IPS-NIHi7 (cell line): ENCODE data around the gene RBM20.

Experiments used
- DNase-seq: peaks from one replicate; pipeline ENCODE4 v3.0.0; 2012; ENCODE audit warnings: mixed read lengths; ENCODE audit errors: extremely low spot score

The RBM20 gene

GRCh38 chr10:110834629-110835301 lies 190.6 kb downstream of the RBM20 start:
- peak; percentile 67 for DNase-seq

- DNase-seq: no peak
Observed at GRCh38 chr10:110835841-110836240, 191.7 kb downstream of the RBM20 start.

DNA sequence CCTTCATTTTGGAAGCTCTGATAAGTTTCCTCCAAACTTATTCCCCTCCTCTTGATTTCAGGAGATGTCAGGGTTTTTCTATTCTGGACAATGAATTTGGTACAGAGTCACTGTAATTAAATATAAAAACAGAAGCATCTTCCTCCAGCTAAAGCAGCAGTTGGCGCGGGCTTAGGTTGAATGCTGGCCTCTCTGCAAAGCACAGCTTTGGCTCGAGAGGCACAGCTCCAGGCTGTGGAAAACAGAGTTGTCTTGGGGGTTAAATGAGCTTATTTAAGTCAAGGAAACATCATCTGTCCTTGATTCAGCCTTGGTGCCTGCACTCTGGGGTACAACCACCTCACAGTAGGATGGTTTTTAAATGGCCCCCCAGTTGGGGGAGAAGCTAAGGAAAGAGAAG lies 192.6 kb downstream of the RBM20 start:
- DNase-seq: no peak

GRCh38 chr10:110837418-110838171 lies 193.5 kb downstream of the RBM20 start:
- DNase-seq: no peak

DNA sequence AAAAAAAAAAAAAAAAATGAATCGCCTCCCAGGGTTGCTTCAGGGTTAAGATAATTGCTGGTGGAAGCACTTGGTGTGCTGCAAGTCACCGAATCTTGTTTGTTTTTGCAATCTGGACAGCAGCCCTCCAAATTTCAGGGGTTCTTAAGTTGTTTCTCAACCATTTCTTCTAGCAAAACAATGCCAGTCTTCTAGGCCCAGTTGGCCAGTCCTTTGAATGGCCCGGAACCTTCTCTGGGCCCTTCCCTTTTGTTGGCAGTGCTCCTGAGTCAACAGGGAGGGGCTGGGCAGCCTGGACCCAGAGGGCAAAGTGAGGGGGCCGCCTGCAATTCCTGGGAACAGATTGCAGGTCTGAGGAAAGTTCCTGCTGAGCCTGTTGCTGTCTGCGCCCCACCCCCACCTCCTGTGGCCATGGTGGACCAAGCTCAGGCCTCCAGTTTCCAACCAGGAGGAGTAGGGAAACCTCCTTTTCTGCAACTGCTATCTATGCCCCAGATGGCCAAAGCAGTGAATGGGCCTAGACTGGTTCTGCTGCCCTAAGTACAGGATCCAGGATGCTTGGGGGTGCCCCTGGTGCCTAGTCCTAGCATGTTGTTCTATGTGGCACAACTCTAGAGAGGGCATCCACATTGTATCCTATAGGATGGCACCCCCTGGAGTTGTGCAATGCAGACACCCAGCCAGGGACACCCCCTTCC lies 196.2 kb downstream of the RBM20 start:
- DNase-seq: no peak

DNA sequence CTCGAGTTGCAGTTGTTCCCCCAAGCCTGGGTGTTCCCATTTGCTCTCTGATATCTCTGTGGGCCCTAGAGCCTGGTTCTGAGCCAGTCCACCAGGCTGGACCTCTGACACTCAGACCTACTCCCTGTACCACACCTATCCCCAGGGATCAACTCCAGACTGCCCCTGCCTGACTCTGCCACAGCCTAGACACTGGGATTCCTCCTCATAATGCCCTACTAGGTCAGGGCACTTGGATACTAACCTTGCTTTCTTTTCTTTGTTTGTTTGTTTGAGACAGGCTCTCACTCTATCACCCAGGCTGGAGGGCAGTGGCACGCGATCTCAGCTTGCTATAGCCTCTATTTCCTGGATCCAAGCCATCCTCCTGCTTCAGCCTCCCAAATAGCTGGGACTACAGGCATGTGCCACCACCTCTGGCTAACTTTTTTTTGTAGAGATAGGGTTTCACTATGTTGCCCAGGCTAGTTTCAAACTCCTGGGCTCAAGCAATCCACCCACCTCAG lies 196.8 kb downstream of the RBM20 start:
- DNase-seq: no peak

- no peak for DNase-seq
Observed at GRCh38 chr10:110841767-110842267, 197.7 kb downstream of the RBM20 start.

DNA sequence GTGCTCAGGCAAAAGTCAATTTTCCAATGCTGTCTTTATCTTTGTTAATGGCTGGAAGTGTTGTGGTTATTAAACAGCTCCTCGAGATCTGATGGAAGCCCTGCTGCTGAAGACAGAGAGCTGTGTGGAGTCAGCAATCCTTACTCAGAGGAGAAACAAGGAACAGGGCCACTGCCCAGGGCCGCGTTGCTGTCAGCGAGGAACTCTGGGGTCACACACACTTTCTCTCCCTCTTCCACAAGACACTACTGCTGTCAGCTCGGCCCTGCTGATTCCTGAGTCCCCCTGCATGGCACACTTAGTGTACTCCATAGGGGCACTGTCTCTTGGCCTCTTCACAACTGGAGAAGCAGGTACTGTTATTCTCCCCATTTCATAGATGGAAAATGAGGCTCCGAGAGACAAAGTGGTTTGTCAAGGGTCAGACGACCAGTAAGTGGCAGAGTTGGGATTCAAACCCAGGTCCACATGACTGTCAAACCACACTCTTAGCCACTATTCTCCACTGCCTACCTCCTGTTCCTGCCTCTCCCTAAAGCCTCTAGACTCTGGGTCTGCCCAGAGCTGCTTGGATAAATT lies 198.3 kb downstream of the RBM20 start:
- no peak for DNase-seq

GRCh38 chr10:110843031-110843430 lies 198.9 kb downstream of the RBM20 start:
- no peak for DNase-seq

DNA sequence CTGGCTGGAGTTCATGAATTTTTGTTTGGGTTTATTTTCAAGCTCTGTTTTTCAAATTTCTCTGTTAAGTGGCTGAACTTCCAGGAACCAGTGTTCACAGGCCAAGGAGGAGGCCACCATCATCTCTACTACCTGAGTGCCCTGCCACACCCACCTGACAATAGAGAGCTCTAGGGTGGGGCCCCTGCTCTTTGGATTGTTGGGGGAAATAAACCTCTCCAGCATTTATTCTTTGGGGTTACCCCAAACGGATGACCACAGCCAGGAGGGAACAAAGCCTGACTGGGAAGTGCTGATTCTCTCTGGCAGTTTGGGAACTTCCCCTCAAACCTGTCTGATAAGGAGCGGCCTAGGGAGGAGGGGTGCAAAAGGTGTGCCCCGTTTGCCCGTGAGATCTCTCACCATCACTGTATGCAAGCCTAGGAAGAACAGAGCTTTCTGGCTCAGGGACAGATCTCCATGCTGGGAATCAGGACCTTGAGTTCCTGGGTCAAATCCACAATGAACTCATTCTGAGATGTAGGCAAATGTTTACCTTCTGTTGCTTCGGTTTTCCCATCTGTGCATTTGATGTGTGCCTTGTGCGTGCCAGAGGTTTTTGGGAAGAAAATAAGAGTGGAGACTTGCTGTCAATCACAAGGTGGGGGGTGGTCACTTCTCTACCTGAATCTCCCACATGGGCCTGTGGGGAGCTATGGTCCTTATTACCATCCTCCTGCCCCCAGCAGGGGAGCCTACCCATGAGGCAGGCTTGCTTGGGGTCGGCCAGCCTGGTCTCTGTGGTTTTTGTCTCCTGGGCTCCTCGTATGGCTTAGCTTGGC lies 199.9 kb downstream of the RBM20 start:
- DNase-seq: no peak

DNA sequence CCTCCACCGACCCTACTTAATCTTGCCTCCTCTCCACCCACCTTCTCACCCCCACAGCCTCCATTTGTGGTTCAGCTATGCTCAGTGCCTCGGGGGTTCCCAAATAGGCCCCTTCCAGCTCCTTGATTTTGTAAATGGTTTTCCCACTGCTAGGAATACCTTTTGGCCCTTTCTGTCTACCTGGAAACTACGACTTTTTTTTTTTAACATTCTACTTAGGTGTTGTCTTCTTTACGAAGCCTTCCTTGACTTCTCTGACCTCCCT lies 200.4 kb downstream of the RBM20 start:
- DNase-seq: no peak

- DNase-seq: no peak
Observed at GRCh38 chr10:110845192-110845755, 201.1 kb downstream of the RBM20 start.

- DNase-seq: no peak
Observed at GRCh38 chr10:110845756-110846620, 201.9 kb downstream of the RBM20 start.

- no peak for DNase-seq
Observed at GRCh38 chr10:110847374-110847773, 203.2 kb downstream of the RBM20 start.

DNA sequence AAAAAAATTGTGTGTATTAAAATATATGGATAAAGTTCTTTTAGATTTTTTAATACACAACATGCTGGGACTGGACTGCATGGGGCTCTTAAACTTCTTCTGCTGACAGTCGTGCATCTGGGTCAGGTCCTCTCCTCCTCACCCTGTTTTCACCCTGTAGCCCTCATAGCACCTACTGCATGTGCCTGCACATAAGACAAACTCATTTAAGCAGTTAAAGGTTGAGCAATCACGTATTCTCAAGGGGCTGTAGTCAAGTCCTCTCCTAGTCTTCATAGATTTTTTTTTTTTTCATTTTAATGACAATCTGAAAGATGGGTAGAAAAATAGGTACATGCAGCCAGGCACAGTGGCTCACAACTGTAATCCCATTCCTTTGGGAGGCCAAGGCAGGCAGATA lies 204.0 kb downstream of the RBM20 start:
- DNase-seq: no peak

DNA sequence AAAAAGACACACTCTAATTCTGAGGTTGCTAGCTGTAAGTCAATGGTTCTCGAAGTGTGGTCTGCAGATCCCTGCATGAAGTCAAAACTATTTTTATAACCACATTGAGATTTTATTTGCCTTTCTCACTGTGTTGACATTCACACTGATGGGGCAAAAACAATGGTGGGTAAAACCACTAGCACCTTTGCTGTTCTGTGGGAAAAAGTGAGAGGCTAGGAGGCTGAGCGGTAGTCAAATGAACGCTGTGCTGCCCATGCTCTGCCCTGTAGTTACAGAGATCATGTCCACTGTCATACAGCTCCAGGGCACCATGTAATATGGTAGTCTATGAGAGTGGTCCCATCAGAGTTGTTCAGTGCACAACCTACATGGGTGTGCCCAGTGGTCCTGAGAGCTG lies 206.0 kb downstream of the RBM20 start:
- no peak for DNase-seq

DNA sequence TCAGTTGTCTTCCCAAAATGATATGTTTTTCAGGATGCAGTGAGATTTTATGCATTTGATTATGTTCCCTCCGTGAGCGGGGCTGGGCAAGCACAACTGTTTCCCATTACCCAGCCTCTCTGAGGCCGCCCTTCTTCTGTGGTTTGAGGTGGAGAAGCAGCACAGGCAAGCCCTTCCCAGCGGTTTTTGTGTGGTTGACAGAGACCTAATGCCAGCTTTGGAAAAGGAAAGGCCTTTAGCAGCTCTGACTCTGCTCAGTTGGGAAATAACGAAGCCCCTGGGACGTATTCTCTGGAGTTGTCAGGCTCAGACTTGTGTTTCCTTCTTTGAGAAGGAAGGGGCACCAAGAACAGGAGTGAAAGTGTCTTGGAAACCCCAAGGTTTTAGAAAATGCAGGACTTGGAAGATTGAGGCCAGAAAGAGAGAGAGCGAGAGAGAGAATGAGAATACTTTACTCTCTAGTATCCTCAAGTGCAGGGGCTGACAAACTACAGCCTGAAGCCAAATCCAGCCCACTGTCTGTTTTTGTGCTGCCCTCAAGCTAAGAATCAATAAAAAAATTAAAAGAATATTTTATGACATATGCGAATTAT lies 207.0 kb downstream of the RBM20 start:
- DNase-seq: no peak

DNA sequence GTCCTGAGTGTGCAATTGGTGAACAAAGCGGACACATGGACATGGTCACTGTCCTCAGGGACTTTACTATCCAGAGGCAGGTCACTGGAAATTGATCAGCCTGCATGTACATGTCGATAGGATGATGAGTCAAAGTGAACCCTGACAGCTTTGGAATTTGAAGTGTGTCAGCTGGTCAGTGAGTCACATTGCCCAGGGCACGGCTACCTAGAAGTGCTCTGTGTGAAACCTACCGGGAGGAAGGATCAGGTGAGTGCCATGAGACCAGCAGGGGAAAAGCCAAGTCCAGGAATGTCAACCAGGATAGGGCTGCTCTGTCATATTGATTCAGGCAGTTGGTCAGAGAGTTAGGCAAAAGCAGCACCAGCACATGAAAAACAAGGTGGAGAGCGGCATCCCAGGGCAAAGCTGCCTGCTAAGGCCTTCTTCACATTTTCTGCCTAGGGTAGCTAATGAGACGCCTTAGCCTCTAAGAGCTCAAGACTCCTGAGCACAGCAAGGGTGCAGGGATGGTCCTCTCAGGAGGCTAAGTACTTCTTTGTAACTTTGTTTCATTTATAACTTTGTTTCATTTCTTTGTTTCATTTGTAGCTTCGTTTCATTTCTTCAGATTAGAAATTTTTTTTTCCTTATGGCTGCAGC lies 208.2 kb downstream of the RBM20 start:
- peak; percentile 38 for DNase-seq

GRCh38 chr10:110852947-110853346 lies 208.8 kb downstream of the RBM20 start:
- DNase-seq: no peak
